Right lobe of liver (tissue), 6 donors: ENCODE data around the gene NMRAL1. TPM values are rescaled to one million over a fixed set of nuclear protein-coding genes. Genes with fewer than 3 reads are reported as not detected.

Source experiments
- ATAC-seq, 4 donors: fragments of 200-7000 bp; cut with Tn5 transposase; one replicate each; pipeline ENCODE4 v1.9.1; 2020; ENCODE audit warnings: mild to moderate bottlenecking in 4 of 4, moderate library complexity in 4 of 4
- DNase-seq, 3 donors: peaks; one replicate each; pipeline ENCODE4 v3.0.0-alpha.2; 2020
- H3K27ac ChIP-seq, 3 donors: fragments of 200-600 bp; one replicate each; pipeline ENCODE4 v1.8.0; 2022
- H3K27me3 ChIP-seq, 2 donors: fragments of 200-600 bp; one replicate each; pipeline ENCODE4 v1.8.0; 2022
- H3K36me3 ChIP-seq, 4 donors: fragments of 200-600 bp; sonication (generic) in 1 of 4; one replicate each; pipeline versions ENCODE4 v1.5.1 to v1.8.0; 2017 to 2022; ENCODE audit warnings: control low read depth in 1 of 4
- H3K4me1 ChIP-seq, 4 donors: fragments of 200-600 bp; sonication (generic) in 1 of 4; one replicate each; pipeline versions ENCODE4 v1.5.1 to v1.8.0; 2017 to 2022; ENCODE audit warnings: control low read depth in 1 of 4
- H3K4me3 ChIP-seq, 3 donors: fragments of 200-600 bp; one replicate each; pipeline ENCODE4 v1.8.0; 2022
- H3K9me3 ChIP-seq, 4 donors: fragments of 200-600 bp; sonication (generic) in 1 of 4; one replicate each; pipeline versions ENCODE4 v1.5.1 to v1.8.0; 2017 to 2022; ENCODE audit warnings: control low read depth in 1 of 4
- POLR2A ChIP-seq: fragments of 450-650 bp; IDR thresholded peaks from one replicate; pipeline ENCODE4 v1.6.1; 2017; ENCODE audit warnings: antibody characterized with exemption, mild to moderate bottlenecking
- WGBS: methylation state at CpG from one replicate; pipeline ENCODE4 v1.1.6; 2018; ENCODE audit warnings: low coverage, low lambda C conversion rate; ENCODE audit not compliant: insufficient coverage; ENCODE audit errors: missing lambda C conversion rate; 5-methylcytosine and 5-hydroxymethylcytosine counted together
- intact Hi-C, 2 donors: fragments of 100-400 bp; cut with DNase I; formaldehyde crosslinking; loops; one replicate each; pipeline versions ENCODE4 v1.11.2 to v1.14.1; 2022
- total RNA-seq, 6 experiments: library from RNA; depleted of rRNA in 2 of 6; stranded (reverse); fragments of >200 nt in 2 of 6; fragmentation: NEBNext Ultra II Directional in 3 of 6; extraction: Animal tissue kit (Norgen Biotek cat#: 25700) in 3 of 6; gene quantifications; one replicate each; pipeline versions ENCODE4 v1.1.0 to v1.2.4, GENCODE V29; 2016 to 2023
- TF ChIP-seq, protein P1 (sequence below), 4 donors: fragments of 200-600 bp in 3 of 4; fragments of 450-650 bp in 1 of 4; IDR thresholded peaks; one replicate each; pipeline versions ENCODE4 v1.5.1 to v1.8.0; 2016 to 2022; ENCODE audit warnings: antibody characterized with exemption in 4 of 4, mild to moderate bottlenecking in 2 of 4
- donor health status: DM: no; HTN: yes; CAD: no.
- donor health status: DM: no; HTN: no; CAD: no.
- donor health status: DM: no; HTN: no; CAD: no.
- donor health status: DM: no; HTN: yes; CAD: no.
- donor health status: DM: no; HTN: yes; CAD: no.

NMRAL1 gene
- total RNA-seq, 6 experiments from 2014 or later = 19.9 to 44.0 (median 35.5) TPM

DNA sequence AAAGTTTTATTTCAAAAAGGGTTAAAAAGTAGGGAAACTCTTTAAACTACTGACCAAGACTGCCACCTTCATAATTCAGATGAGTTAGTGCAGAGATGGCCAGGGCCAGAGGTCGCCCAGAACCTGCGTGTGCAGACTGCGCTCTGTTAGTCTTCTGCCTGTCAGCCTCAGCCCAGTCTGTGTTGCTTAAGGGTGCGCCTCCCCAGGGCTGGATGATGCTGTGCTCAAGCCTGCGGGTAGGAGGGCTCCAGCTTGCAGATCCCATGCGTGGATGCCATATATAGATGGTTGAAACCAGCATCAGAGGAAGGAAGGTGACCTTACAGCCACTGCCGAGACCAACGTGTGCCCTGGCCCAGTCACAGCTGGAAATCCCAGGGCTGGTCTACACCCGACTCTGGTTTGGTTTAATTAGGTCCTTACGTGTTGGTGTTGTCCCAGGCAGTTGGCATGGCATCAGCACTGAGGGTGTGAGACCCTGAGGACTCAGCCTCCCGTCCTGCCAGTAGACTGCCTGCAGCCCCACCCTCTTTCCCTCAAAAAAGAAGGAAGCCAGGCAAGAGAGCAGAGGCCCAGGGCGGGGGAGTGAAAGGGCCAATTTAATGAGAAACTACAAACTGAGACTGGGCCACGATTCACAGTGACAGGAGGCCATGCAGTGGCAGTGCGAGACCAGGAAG is 36.5 kb upstream of the NMRAL1 start:
- peaks cover 0 to 58% (median 26%) of the 10 kb centered on the region in 4 donors for H3K36me3 ChIP-seq
- H3K27me3 ChIP-seq = no peaks in the 10 kb centered on the region
- peaks cover 0 to 4% (median 0%) of the 10 kb centered on the region in 4 donors for H3K4me1 ChIP-seq
- 64% methylated on average over 8 of the region's 14 CpGs for WGBS
- no peak overlapping the region for H3K4me3 ChIP-seq
- TF ChIP-seq POLR2A = no peak
- TF ChIP-seq, protein P1, sequence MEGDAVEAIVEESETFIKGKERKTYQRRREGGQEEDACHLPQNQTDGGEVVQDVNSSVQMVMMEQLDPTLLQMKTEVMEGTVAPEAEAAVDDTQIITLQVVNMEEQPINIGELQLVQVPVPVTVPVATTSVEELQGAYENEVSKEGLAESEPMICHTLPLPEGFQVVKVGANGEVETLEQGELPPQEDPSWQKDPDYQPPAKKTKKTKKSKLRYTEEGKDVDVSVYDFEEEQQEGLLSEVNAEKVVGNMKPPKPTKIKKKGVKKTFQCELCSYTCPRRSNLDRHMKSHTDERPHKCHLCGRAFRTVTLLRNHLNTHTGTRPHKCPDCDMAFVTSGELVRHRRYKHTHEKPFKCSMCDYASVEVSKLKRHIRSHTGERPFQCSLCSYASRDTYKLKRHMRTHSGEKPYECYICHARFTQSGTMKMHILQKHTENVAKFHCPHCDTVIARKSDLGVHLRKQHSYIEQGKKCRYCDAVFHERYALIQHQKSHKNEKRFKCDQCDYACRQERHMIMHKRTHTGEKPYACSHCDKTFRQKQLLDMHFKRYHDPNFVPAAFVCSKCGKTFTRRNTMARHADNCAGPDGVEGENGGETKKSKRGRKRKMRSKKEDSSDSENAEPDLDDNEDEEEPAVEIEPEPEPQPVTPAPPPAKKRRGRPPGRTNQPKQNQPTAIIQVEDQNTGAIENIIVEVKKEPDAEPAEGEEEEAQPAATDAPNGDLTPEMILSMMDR (IDR thresholded peaks at IDR 0.05) = no peak
- ATAC-seq (no peak), DNase-seq (no peak)
- no peak overlapping the region for H3K27ac ChIP-seq
- H3K9me3 ChIP-seq = no peaks in the 10 kb centered on the region
- intact Hi-C loops = no loop called here

DNA sequence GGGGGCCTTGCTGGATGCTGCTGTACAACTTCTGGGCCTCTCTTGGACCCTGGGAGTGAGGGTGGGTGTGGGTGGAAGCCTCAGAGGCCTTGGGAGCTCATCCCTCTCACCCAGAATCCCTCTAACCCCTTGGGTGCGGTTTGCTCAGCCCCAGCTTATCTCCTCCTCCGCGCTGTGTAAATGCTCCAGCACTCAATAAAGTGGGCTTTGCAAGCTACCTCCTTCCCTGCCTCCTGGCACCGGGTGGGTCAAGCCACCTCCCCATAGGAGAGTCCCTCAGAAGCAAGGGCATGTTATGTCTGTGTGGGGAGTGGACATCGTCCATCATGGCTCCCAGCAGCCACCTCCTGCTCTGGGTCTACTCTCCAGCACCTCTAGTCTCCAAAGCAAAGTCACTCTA is 35.7 kb upstream of the NMRAL1 start:
- no peak for DNase-seq
- Histone ChIP-seq H3K4me3 (no peak overlapping the region), H3K27ac (no peak overlapping the region), H3K27me3 (no peaks in the 10 kb centered on the region), H3K4me1 (peaks cover 0 to 4% (median 0%) of the 10 kb centered on the region in 4 donors), H3K9me3 (no peaks in the 10 kb centered on the region), H3K36me3 (peaks cover 0 to 60% (median 26%) of the 10 kb centered on the region in 4 donors)
- intact Hi-C loops = no loop called here
- no peak for ATAC-seq
- 67% methylated on average over 1 of the region's 5 CpGs for WGBS
- TF ChIP-seq POLR2A = no peak
- TF ChIP-seq, protein P1 (IDR thresholded peaks at IDR 0.05) = no peak

DNA sequence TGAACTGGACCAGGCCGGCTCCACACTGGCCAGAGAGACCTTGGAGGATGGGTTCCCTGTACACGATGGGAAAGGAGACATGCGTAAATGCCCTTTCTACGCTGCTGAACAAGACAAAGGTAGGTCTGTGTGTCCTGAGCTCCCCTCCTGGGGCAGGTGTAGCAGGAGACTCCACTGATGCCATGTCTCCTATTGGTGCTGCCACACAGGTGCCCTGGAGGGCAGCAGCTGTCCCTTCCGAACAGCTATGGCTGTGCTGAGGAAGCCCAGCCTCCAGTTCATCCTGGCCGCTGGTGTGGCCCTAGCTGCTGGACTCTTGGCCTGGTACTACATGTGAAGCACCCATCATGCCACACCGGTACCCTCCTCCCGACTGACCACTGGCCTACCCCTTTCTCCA is 35.0 kb upstream of the NMRAL1 start:
- TF ChIP-seq, protein P1 (IDR thresholded peaks at IDR 0.05) = no peak
- no peak for TF ChIP-seq POLR2A
- H3K36me3 ChIP-seq = peaks cover 0 to 60% (median 26%) of the 10 kb centered on the region in 4 donors
- WGBS = 70% methylated on average over 2 of the region's 8 CpGs

DNA sequence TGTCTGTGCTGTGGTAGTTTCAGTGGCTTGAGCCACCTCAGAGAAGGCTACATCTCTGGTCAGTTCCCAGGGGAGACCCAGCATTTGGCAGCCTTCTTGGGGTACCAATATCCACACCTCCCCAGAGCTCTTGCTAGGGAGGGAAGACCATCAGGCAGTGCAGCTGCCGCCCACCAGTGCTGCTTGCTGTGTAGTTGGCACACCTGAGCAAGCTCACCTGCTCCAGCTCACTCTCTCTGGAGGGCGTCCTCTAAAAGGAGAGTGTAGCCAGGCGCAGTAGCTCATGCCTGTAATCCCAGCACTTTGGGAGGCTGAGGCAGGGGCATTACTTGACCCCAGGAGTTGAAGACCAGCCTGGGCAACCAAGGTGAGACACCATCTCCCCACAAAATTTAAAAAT is 34.4 kb upstream of the NMRAL1 start:
- H3K36me3 ChIP-seq = peaks cover 0 to 60% (median 26%) of the 10 kb centered on the region in 4 donors
- no peak overlapping the region for H3K4me3 ChIP-seq
- no peak for DNase-seq
- intact Hi-C loops = loop anchor here in 1 of 2 donors (10.0 kb wide), 1 partner anchor 46 kb away; the partner anchor contains the start of gene C16orf96
- no CpG with 5 or more reads among the region's 3 CpGs for WGBS
- H3K27me3 ChIP-seq = no peaks in the 10 kb centered on the region
- peaks cover 0 to 4% (median 0%) of the 10 kb centered on the region in 4 donors for H3K4me1 ChIP-seq
- ATAC-seq = no peak
- no peaks in the 10 kb centered on the region for H3K9me3 ChIP-seq
- TF ChIP-seq, protein P1 (IDR thresholded peaks at IDR 0.05) = no peak
- TF ChIP-seq POLR2A = no peak
- no peak overlapping the region for H3K27ac ChIP-seq

More for the DNA sequence above, 35.0 kb upstream of the NMRAL1 start:
- intact Hi-C loops = loop anchor here in 1 of 2 donors (10.0 kb wide), 1 partner anchor 45 kb away; the partner anchor contains the start of gene C16orf96
- H3K27me3 ChIP-seq = no peaks in the 10 kb centered on the region
- H3K27ac ChIP-seq = no peak overlapping the region
- ATAC-seq (no peak), DNase-seq (no peak)
- H3K4me3 ChIP-seq = no peak overlapping the region
- H3K4me1 ChIP-seq = peaks cover 0 to 4% (median 0%) of the 10 kb centered on the region in 4 donors
- no peaks in the 10 kb centered on the region for H3K9me3 ChIP-seq
